HCT116 (cell line): ENCODE results near the gene CPT2. TPM values are rescaled to one million over a fixed set of nuclear protein-coding genes. Genes with fewer than 3 reads are reported as not detected.

Experiments
- ATAC-seq: fragments of 200-7000 bp; cut with Tn5 transposase; 2 replicates; pipeline ENCODE4 v1.9.1; 2020; ENCODE audit warnings: mild to moderate bottlenecking, moderate library complexity
- BruUV-seq: library from RNA; stranded (reverse); fragments of 400-500 nt; replicated peaks from 2 replicates; lab custom pipeline; 2021; lab: Mats Ljungman, UMichigan
- CTCF ChIA-PET: fragments of 300-600 bp; sonication (Branson Sonifier 250); formaldehyde crosslinking; loops from one replicate; lab custom pipeline; 2021; ENCODE audit warnings: antibody characterized with exemption; lab: Charles Lee
- POLR2A ChIA-PET: fragments of 300-600, 350-600 bp; sonication (Branson Sonifier 250); formaldehyde crosslinking; loops from one replicate; lab custom pipeline; 2021; ENCODE audit warnings: antibody characterized with exemption; lab: Charles Lee
- RAD21 ChIA-PET, 2 experiments: fragments of 300-600 bp; sonication (Branson Sonifier 250); formaldehyde crosslinking; loops; one replicate each; lab custom pipeline; 2023; ENCODE audit warnings: low total read pairs in 2 of 2; ENCODE audit not compliant: uncharacterized antibody in 2 of 2, unreplicated experiment in 2 of 2, low non-redundant PET in 1 of 2; lab: Charles Lee
- DNase-seq: peaks from one replicate; pipeline ENCODE4 v3.0.0-alpha.2; 2010; ENCODE audit warnings: low read depth, low spot score
- H2AFZ ChIP-seq: fragments of 200-600 bp; shearing (Covaris generic), sonication (generic); 2 replicates; pipeline ENCODE4 v1.6.1; 2017; ENCODE audit warnings: low read depth, mixed run types, mixed read lengths, antibody characterized with exemption, low read length; ENCODE audit not compliant: poor library complexity, severe bottlenecking
- H3K27ac ChIP-seq: 2 replicates; pipeline ENCODE4 v1.5.1; 2012; ENCODE audit warnings: low read depth, low read length
- H3K27me3 ChIP-seq: fragments of 200-600 bp; sonication (generic); 2 replicates; pipeline ENCODE4 v1.6.1; 2016; ENCODE audit warnings: mixed run types, low read length, mixed read lengths; ENCODE audit not compliant: insufficient read depth
- H3K36me3 ChIP-seq, 2 experiments: fragments of 200-500 bp in 1 of 2; fragments of 200-600 bp in 1 of 2; sonication (Bioruptor generic) in 1 of 2; sonication (generic) in 1 of 2; 2 replicates each; pipeline versions ENCODE4 v1.5.1 to v1.6.1; 2014 to 2016; ENCODE audit warnings: low read length in 2 of 2, inconsistent platforms in 1 of 2, mixed read lengths in 1 of 2, mixed run types in 1 of 2; ENCODE audit not compliant: insufficient read depth in 2 of 2, control insufficient read depth in 1 of 2
- H3K4me1 ChIP-seq, 2 experiments: fragments of 200-600 bp in 1 of 2; sonication (generic) in 1 of 2; 2 replicates each; pipeline versions ENCODE4 v1.5.1 to v1.6.1; 2012 to 2017; ENCODE audit warnings: low read length in 2 of 2, inconsistent platforms in 1 of 2, mild to moderate bottlenecking in 1 of 2, mixed read lengths in 1 of 2, mixed run types in 1 of 2, moderate library complexity in 1 of 2; ENCODE audit not compliant: insufficient read depth in 2 of 2, control insufficient read depth in 1 of 2
- H3K4me2 ChIP-seq: fragments of 200-600 bp; sonication (generic); 2 replicates; pipeline ENCODE4 v1.6.1; 2017; ENCODE audit warnings: mixed run types, low read length, mixed read lengths
- H3K4me3 ChIP-seq, 2 experiments: fragments of 200-600 bp in 1 of 2; sonication (generic) in 1 of 2; replicated peaks in 1 of 2; 2 replicates each; pipeline ENCODE4 v1.5.1; 2011 to 2016; ENCODE audit warnings: low read length in 2 of 2, control low read depth in 1 of 2, low read depth in 1 of 2, mild to moderate bottlenecking in 1 of 2, mixed read lengths in 1 of 2, mixed run types in 1 of 2
- H3K79me2 ChIP-seq: fragments of 200-600 bp; sonication (generic); 2 replicates; pipeline ENCODE4 v1.6.1; 2017; ENCODE audit warnings: mild to moderate bottlenecking, mixed run types, low read length, moderate library complexity, mixed read lengths; ENCODE audit not compliant: insufficient read depth
- H3K9ac ChIP-seq: fragments of 200-600 bp; sonication (generic); 2 replicates; pipeline ENCODE4 v1.6.1; 2016; ENCODE audit warnings: low read length, mixed read lengths
- H3K9me2 ChIP-seq: fragments of 200-600 bp; sonication (generic), shearing (Covaris generic); 2 replicates; pipeline ENCODE4 v1.6.1; 2017; ENCODE audit warnings: mixed run types, mild to moderate bottlenecking, moderate library complexity; ENCODE audit not compliant: insufficient read depth
- H3K9me3 ChIP-seq, 2 experiments: fragments of 200-500 bp in 1 of 2; fragments of 200-600 bp in 1 of 2; sonication (Bioruptor generic) in 1 of 2; sonication (generic) in 1 of 2; 2 replicates each; pipeline ENCODE4 v1.6.1; 2014 to 2017; ENCODE audit warnings: low read length in 2 of 2, mixed read lengths in 2 of 2, inconsistent platforms in 1 of 2, low read depth in 1 of 2, mild to moderate bottlenecking in 1 of 2, mixed run types in 1 of 2, moderate library complexity in 1 of 2; ENCODE audit not compliant: control insufficient read depth in 1 of 2, insufficient read depth in 1 of 2
- H4K20me1 ChIP-seq: fragments of 200-600 bp; sonication (generic), shearing (Covaris generic); 2 replicates; pipeline ENCODE4 v1.6.1; 2017; ENCODE audit warnings: mixed run types, mild to moderate bottlenecking, moderate library complexity; ENCODE audit not compliant: insufficient read depth
- CBX3 ChIP-seq: IDR thresholded peaks from 2 replicates; pipeline ENCODE4 v1.6.1; 2012; ENCODE audit warnings: low read depth
- CEBPB ChIP-seq: IDR thresholded peaks from 2 replicates; pipeline ENCODE4 v1.6.1; 2012; ENCODE audit warnings: low read depth
- EGR1 ChIP-seq: IDR thresholded peaks from 2 replicates; pipeline ENCODE4 v1.6.1; 2012; ENCODE audit warnings: low read depth
- ELF1 ChIP-seq: IDR thresholded peaks from 2 replicates; pipeline ENCODE4 v1.6.1; 2012; ENCODE audit warnings: low read depth, borderline replicate concordance
- EZH2phosphoT487 ChIP-seq: fragments of 200-600 bp; IDR thresholded peaks from 2 replicates; pipeline ENCODE4 v1.6.1; 2018; ENCODE audit warnings: antibody characterized with exemption, borderline replicate concordance
- FOSL1 ChIP-seq: IDR thresholded peaks from 2 replicates; pipeline ENCODE4 v1.6.1; 2012; ENCODE audit warnings: low read depth
- JUND ChIP-seq: IDR thresholded peaks from 2 replicates; pipeline ENCODE4 v1.6.1; 2012
- POLR2A ChIP-seq: IDR thresholded peaks from 2 replicates; pipeline ENCODE4 v1.7.0; 2011; ENCODE audit warnings: borderline replicate concordance; ENCODE audit not compliant: insufficient read depth, insufficient read length; ENCODE audit errors: extremely low read depth
- POLR2AphosphoS5 ChIP-seq: IDR thresholded peaks from 2 replicates; pipeline ENCODE4 v1.6.1; 2011; ENCODE audit warnings: mild to moderate bottlenecking, low read depth, low read length, moderate library complexity
- REST ChIP-seq: IDR thresholded peaks from 2 replicates; pipeline ENCODE4 v1.6.1; 2012; ENCODE audit warnings: low read depth
- SIN3A ChIP-seq: IDR thresholded peaks from 2 replicates; pipeline ENCODE4 v1.6.1; 2012; ENCODE audit warnings: low read depth
- SP1 ChIP-seq: IDR thresholded peaks from 2 replicates; pipeline ENCODE4 v1.6.1; 2012; ENCODE audit warnings: low read depth
- TCF7L2 ChIP-seq: IDR thresholded peaks from 2 replicates; pipeline ENCODE4 v1.7.0; 2011; ENCODE audit warnings: borderline replicate concordance, inconsistent platforms; ENCODE audit not compliant: insufficient read depth, insufficient read length; ENCODE audit errors: extremely low read depth
- intact Hi-C: fragments of 100-400 bp; cut with micrococcal nuclease; formaldehyde crosslinking; loops from 2 replicates; pipeline ENCODE4 v1.10.0; 2022
- total RNA-seq: library from RNA; stranded (reverse); gene quantifications from one replicate; pipeline ENCODE4 v1.2.1, GENCODE V29; 2021; ENCODE audit not compliant: unreplicated experiment
- TF ChIP-seq, protein P1 (sequence below), 3 experiments: fragments of 200-600 bp in 1 of 3; sonication (generic) in 1 of 3; IDR thresholded peaks in 2 of 3; conservative IDR thresholded peaks in 1 of 3; 2 replicates each; pipeline ENCODE4 v1.5.1; 2012 to 2017; ENCODE audit warnings: low read depth in 2 of 3, low read length in 2 of 3, antibody characterized with exemption in 1 of 3, borderline replicate concordance in 1 of 3, control low read depth in 1 of 3, mild to moderate bottlenecking in 1 of 3, mixed read lengths in 1 of 3, mixed run types in 1 of 3, moderate library complexity in 1 of 3; ENCODE audit not compliant: insufficient read depth in 1 of 3
- TF ChIP-seq, protein P2 (sequence below): IDR thresholded peaks from 2 replicates; pipeline ENCODE4 v1.6.1; 2011; ENCODE audit warnings: mild to moderate bottlenecking, low read length, moderate library complexity; ENCODE audit not compliant: insufficient replicate concordance; ENCODE audit errors: extremely low read depth

The CPT2 gene
- total RNA-seq, 1 experiment from 2014 or later, result 18.1 TPM

DNA sequence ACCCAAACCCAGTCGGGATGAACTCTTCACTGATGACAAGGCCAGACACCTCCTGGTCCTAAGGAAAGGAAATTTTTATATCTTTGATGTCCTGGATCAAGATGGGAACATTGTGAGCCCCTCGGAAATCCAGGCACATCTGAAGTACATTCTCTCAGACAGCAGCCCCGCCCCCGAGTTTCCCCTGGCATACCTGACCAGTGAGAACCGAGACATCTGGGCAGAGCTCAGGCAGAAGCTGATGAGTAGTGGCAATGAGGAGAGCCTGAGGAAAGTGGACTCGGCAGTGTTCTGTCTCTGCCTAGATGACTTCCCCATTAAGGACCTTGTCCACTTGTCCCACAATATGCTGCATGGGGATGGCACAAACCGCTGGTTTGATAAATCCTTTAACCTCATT, 13.7 kb downstream of the CPT2 start:
- ChIA-PET RAD21 (no interaction called here), POLR2A (no interaction called here), CTCF (no interaction called here)
- H3K4me3 ChIP-seq, result no peak overlapping the region
- H4K20me1 ChIP-seq, result no peaks in the 10 kb centered on the region
- H3K9me2 ChIP-seq, result no peaks in the 10 kb centered on the region
- H3K4me2 ChIP-seq, result no peak overlapping the region
- H3K27me3 ChIP-seq, result no peaks in the 10 kb centered on the region
- H3K27ac ChIP-seq, result no peak overlapping the region
- no peaks in the 10 kb centered on the region for H3K4me1 ChIP-seq
- H3K9ac ChIP-seq, result no peak overlapping the region
- ATAC-seq, result no peak
- intact Hi-C loops, result no loop called here
- H3K36me3 ChIP-seq, result peaks cover 10 to 19% of the 10 kb centered on the region in 2 experiments; a peak in 3 of 4 replicates
- TF ChIP-seq CBX3 (no peak), JUND (no peak), REST (no peak), EZH2phosphoT487 (no peak), POLR2A (no peak), EGR1 (no peak), ELF1 (no peak), POLR2AphosphoS5 (no peak), CEBPB (no peak), SIN3A (no peak), FOSL1 (no peak), TCF7L2 (no peak), SP1 (no peak)
- TF ChIP-seq, protein P1, sequence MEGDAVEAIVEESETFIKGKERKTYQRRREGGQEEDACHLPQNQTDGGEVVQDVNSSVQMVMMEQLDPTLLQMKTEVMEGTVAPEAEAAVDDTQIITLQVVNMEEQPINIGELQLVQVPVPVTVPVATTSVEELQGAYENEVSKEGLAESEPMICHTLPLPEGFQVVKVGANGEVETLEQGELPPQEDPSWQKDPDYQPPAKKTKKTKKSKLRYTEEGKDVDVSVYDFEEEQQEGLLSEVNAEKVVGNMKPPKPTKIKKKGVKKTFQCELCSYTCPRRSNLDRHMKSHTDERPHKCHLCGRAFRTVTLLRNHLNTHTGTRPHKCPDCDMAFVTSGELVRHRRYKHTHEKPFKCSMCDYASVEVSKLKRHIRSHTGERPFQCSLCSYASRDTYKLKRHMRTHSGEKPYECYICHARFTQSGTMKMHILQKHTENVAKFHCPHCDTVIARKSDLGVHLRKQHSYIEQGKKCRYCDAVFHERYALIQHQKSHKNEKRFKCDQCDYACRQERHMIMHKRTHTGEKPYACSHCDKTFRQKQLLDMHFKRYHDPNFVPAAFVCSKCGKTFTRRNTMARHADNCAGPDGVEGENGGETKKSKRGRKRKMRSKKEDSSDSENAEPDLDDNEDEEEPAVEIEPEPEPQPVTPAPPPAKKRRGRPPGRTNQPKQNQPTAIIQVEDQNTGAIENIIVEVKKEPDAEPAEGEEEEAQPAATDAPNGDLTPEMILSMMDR (IDR thresholded peaks at IDR 0.05 in 2 of 3, conservative IDR thresholded peaks at IDR 0.05 in 1 of 3; ENCODE audit: borderline replicate concordance in 1 of 3, insufficient read depth in 1 of 3, low read depth in 2 of 3, low read length in 2 of 3), result no peak
- TF ChIP-seq, protein P2, sequence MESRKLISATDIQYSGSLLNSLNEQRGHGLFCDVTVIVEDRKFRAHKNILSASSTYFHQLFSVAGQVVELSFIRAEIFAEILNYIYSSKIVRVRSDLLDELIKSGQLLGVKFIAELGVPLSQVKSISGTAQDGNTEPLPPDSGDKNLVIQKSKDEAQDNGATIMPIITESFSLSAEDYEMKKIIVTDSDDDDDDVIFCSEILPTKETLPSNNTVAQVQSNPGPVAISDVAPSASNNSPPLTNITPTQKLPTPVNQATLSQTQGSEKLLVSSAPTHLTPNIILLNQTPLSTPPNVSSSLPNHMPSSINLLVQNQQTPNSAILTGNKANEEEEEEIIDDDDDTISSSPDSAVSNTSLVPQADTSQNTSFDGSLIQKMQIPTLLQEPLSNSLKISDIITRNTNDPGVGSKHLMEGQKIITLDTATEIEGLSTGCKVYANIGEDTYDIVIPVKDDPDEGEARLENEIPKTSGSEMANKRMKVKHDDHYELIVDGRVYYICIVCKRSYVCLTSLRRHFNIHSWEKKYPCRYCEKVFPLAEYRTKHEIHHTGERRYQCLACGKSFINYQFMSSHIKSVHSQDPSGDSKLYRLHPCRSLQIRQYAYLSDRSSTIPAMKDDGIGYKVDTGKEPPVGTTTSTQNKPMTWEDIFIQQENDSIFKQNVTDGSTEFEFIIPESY, result no peak
- no peak overlapping the region for H2AFZ ChIP-seq
- BruUV-seq, result no TSS peak
- peaks cover 0 to 4% of the 10 kb centered on the region in 2 experiments; a peak in 1 of 4 replicates for H3K9me3 ChIP-seq
- H3K79me2 ChIP-seq, result no peaks in the 10 kb centered on the region
- DNase-seq, result no peak
